ENCODE results near the gene SLC47A1.

Gene SLC47A1

DNA sequence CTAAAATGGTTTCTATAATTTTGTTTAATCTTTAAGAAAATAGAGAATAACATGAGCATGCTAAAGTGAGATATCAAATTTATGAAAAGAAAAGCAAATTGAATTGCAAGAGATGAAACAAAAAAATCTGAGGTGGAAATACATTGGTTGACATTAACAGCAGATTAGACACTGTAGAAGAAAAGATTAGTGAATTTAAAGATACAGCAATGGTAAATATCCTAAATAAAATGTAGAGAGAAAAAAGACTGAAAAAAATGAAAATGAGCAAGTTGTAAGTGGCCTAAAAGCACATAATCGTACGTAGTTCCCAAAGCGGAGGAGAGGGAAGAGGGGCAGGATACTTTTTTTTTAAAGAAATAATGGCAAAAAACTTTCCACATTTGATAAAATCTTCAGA lies 84.4 kb downstream of the SLC47A1 start:
- DNase-seq = no peak

GRCh38 chr17:19619705-19620325 lies 86.2 kb downstream of the SLC47A1 start:
- no peak for DNase-seq

DNA sequence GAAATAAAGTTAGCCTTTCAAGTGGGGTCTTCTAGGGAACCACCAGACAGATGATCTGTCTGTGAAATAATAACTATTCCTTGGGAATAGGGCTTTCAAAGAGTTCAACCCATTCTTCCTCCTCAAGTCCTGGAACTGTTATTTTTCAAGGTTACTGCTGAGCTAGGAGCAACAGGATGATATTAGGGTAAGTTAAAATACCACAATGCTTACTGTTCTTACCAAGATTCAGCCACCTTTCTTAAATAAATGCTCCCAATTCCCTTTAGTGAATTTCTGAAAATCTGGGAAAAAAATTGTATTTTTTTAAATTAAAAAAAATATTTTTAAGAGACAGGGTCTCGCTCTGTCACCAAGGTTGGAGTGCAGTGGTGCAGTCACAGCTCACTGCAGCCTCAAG lies 88.0 kb downstream of the SLC47A1 start:
- no peak for DNase-seq

DNA sequence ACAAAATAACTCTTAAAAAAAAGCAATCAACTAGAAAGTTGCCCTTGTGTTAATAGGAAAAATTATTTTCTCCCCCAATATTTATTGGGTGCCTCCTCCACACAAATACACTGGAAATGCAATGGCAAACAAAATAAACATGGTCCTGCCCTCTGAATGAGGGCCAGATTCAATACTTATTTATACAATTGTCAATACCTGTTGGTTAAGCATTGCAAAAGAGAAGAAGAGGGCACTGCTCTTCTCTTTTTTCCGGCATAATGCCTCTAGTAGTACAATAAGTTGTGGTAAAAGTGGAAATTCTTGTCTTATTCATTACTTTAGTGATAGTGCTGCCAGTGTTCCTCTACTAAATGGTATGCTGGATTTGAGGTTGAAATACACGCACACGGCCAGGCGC lies 92.4 kb downstream of the SLC47A1 start:
- no peak for DNase-seq
